ENCODE data around the gene TRPM6. TPM values are rescaled to one million over a fixed set of nuclear protein-coding genes. Genes with fewer than 3 reads are reported as not detected.

Gene TRPM6
- total RNA-seq, 1 donor, result under 0.01 TPM

GRCh38 chr9:74875656-74876055 lies 12.1 kb downstream of the TRPM6 start:
- no peak overlapping the region for H3K4me2 ChIP-seq (ENCODE audit: insufficient read depth, low read length)
- TF ChIP-seq CTCF (IDR thresholded peaks at IDR 0.05; ENCODE audit: extremely low read depth, low read depth, low read length), result no peak
- DNase-seq (ENCODE audit: insufficient read length, low spot score, missing footprints), result no peak
- H4K20me1 ChIP-seq (ENCODE audit: insufficient read depth, low read length), result no peaks in the 10 kb centered on the region
- H3K27ac ChIP-seq (ENCODE audit: low read depth, low read length), result no peak overlapping the region
- H3K9me3 ChIP-seq (ENCODE audit: low read depth, low read length), result peaks cover 5% of the 10 kb centered on the region
- no peaks in the 10 kb centered on the region for H3K79me2 ChIP-seq (ENCODE audit: insufficient read depth, low read length)
- H3K4me1 ChIP-seq (ENCODE audit: insufficient read depth, low read length), result no peaks in the 10 kb centered on the region
- H3K36me3 ChIP-seq (ENCODE audit: insufficient read depth, low read length), result no peaks in the 10 kb centered on the region
- H2AFZ ChIP-seq (ENCODE audit: low read length), result no peak overlapping the region
- H3K4me3 ChIP-seq (ENCODE audit: insufficient read depth, low read length), result no peak overlapping the region
- no peaks in the 10 kb centered on the region for H3K27me3 ChIP-seq (ENCODE audit: insufficient read depth, low read length)

DNA sequence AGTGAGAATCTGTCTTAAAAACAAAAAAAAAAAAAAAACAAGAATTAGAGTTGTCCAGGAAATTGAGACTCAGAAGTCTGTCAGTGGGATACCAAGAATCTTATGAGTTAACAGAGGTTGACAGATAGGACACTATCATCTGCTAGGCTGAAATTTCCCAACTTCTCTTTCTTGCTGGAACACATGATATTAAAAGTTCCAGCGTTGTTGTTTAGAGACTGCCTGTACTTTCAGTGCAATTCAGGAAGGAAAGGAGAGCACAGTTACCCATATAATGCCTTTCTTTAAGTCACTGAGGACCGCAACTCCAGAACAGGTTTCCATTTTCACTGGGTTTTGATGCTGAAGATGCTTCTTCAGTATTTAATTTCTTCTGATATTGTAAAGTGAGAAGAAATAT lies 13.5 kb downstream of the TRPM6 start:
- TF ChIP-seq CTCF (IDR thresholded peaks at IDR 0.05; ENCODE audit: extremely low read depth, low read depth, low read length), result no peak
- no peak overlapping the region for H2AFZ ChIP-seq (ENCODE audit: low read length)
- H3K27me3 ChIP-seq (ENCODE audit: insufficient read depth, low read length), result no peaks in the 10 kb centered on the region
- H3K4me3 ChIP-seq (ENCODE audit: insufficient read depth, low read length), result no peak overlapping the region
- no peaks in the 10 kb centered on the region for H3K4me1 ChIP-seq (ENCODE audit: insufficient read depth, low read length)
- H3K79me2 ChIP-seq (ENCODE audit: insufficient read depth, low read length), result no peaks in the 10 kb centered on the region
- no peak overlapping the region for H3K27ac ChIP-seq (ENCODE audit: low read depth, low read length)
- H4K20me1 ChIP-seq (ENCODE audit: insufficient read depth, low read length), result no peaks in the 10 kb centered on the region
- DNase-seq (ENCODE audit: insufficient read length, low spot score, missing footprints), result no peak
- no peaks in the 10 kb centered on the region for H3K9me3 ChIP-seq (ENCODE audit: low read depth, low read length)
- no peak overlapping the region for H3K4me2 ChIP-seq (ENCODE audit: insufficient read depth, low read length)
- H3K36me3 ChIP-seq (ENCODE audit: insufficient read depth, low read length), result no peaks in the 10 kb centered on the region

DNA sequence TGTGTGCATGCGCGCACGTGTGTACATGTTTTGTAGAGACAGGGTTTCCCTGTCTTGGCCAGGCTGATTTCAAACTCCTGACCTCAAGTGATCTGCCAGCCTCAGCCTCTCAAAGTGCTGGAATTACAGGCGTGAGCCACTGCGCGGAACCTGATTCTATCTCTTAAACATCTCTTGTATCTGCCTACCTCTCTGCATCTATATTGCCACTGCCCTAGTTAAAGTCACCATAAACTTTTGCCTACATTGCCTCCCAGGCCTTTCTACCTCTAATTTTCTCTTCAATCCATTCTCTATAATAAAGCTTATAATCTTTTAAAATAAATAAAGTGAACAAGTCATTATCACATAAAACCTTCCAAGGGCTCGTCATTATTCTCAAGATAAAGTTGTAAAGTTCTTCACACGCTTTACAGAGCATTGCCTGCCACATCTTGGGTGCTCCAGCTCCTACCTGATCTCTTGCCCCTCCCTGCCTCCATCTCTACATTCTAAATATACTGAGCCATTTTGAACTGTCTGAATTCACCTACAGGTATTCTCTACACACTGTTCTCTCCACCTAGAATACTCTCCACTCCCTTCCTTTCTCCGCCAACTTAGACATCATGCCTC lies 15.0 kb downstream of the TRPM6 start:
- no peak overlapping the region for H2AFZ ChIP-seq (ENCODE audit: low read length)
- no peak overlapping the region for H3K4me3 ChIP-seq (ENCODE audit: insufficient read depth, low read length)
- H3K4me1 ChIP-seq (ENCODE audit: insufficient read depth, low read length), result no peaks in the 10 kb centered on the region
- no peak for TF ChIP-seq CTCF (IDR thresholded peaks at IDR 0.05; ENCODE audit: extremely low read depth, low read depth, low read length)
- no peak for DNase-seq (ENCODE audit: insufficient read length, low spot score, missing footprints)
- no peaks in the 10 kb centered on the region for H3K36me3 ChIP-seq (ENCODE audit: insufficient read depth, low read length)
- no peaks in the 10 kb centered on the region for H4K20me1 ChIP-seq (ENCODE audit: insufficient read depth, low read length)
- no peak overlapping the region for H3K4me2 ChIP-seq (ENCODE audit: insufficient read depth, low read length)
- no peaks in the 10 kb centered on the region for H3K79me2 ChIP-seq (ENCODE audit: insufficient read depth, low read length)
- no peaks in the 10 kb centered on the region for H3K27me3 ChIP-seq (ENCODE audit: insufficient read depth, low read length)
- no peak overlapping the region for H3K27ac ChIP-seq (ENCODE audit: low read depth, low read length)
- no peaks in the 10 kb centered on the region for H3K9me3 ChIP-seq (ENCODE audit: low read depth, low read length)

- Histone ChIP-seq H2AFZ (ENCODE audit: low read length) (no peak overlapping the region), H4K20me1 (ENCODE audit: insufficient read depth, low read length) (no peaks in the 10 kb centered on the region), H3K4me2 (ENCODE audit: insufficient read depth, low read length) (no peak overlapping the region), H3K4me3 (ENCODE audit: insufficient read depth, low read length) (no peak overlapping the region), H3K36me3 (ENCODE audit: insufficient read depth, low read length) (no peaks in the 10 kb centered on the region), H3K79me2 (ENCODE audit: insufficient read depth, low read length) (no peaks in the 10 kb centered on the region), H3K9me3 (ENCODE audit: low read depth, low read length) (no peaks in the 10 kb centered on the region), H3K27ac (ENCODE audit: low read depth, low read length) (no peak overlapping the region), H3K27me3 (ENCODE audit: insufficient read depth, low read length) (no peaks in the 10 kb centered on the region), H3K4me1 (ENCODE audit: insufficient read depth, low read length) (no peaks in the 10 kb centered on the region)
- TF ChIP-seq CTCF (IDR thresholded peaks at IDR 0.05; ENCODE audit: extremely low read depth, low read depth, low read length), result no peak
- no peak for DNase-seq (ENCODE audit: insufficient read length, low spot score, missing footprints)
Measured at GRCh38 chr9:74867483-74867882, 20.2 kb downstream of the TRPM6 start.

All from osteoblast (primary cell).